ENCODE data around the gene TGIF2.
"Not testable (repeated sequence)": the region's sequence is repeated elsewhere in the genome, so short reads cannot be mapped to it uniquely, and the experiment has no call there.

Gene TGIF2

DNA sequence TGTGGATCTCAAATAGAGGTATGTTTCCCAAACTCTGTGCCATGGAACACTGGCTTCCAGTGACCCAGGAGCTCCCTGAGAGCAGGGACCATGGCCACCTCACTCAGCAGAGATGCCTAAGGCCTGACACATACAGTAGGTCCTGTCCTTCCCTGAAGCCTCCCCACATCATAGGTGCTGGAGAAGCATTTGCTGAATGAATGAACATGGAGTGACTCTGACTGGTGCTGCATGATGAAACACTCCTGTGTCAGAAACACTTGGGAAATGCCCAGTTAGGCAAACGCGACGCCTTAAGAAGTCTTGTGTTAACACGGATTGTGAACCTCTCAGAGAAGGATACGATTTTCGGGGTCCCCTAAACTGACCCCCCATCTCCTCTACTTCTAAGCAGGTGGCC lies 58.2 kb downstream of the TGIF2 start:
- no peak for DNase-seq (ENCODE audit: low read depth)
- H3K4me3 ChIP-seq (ENCODE audit: low read depth, low read length) = no peak overlapping the region
- TF ChIP-seq, protein P1, sequence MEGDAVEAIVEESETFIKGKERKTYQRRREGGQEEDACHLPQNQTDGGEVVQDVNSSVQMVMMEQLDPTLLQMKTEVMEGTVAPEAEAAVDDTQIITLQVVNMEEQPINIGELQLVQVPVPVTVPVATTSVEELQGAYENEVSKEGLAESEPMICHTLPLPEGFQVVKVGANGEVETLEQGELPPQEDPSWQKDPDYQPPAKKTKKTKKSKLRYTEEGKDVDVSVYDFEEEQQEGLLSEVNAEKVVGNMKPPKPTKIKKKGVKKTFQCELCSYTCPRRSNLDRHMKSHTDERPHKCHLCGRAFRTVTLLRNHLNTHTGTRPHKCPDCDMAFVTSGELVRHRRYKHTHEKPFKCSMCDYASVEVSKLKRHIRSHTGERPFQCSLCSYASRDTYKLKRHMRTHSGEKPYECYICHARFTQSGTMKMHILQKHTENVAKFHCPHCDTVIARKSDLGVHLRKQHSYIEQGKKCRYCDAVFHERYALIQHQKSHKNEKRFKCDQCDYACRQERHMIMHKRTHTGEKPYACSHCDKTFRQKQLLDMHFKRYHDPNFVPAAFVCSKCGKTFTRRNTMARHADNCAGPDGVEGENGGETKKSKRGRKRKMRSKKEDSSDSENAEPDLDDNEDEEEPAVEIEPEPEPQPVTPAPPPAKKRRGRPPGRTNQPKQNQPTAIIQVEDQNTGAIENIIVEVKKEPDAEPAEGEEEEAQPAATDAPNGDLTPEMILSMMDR (IDR thresholded peaks at IDR 0.05; ENCODE audit: insufficient read depth, low read depth, low read length, missing control alignments) = no peak

DNA sequence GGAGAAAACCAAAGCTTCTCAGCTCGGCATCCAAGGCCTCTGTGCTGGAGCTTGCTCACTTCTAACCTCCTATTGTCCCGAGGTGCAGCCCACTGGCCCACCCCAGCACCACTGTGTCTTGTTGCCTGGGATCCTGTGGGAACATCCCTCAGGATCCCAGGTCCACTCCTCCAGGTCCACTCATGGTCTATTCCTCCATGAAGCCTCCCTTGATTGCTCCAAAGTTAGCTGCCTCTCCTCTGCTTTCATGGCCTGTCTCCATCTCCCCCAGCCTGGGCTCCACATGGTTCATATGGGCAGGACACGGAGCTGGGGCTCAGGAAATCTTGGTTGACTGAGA lies 58.7 kb downstream of the TGIF2 start:
- TF ChIP-seq, protein P1 (IDR thresholded peaks at IDR 0.05; ENCODE audit: insufficient read depth, low read depth, low read length, missing control alignments) = no peak
- no peak overlapping the region for H3K4me3 ChIP-seq (ENCODE audit: low read depth, low read length)
- no peak for DNase-seq (ENCODE audit: low read depth)

DNA sequence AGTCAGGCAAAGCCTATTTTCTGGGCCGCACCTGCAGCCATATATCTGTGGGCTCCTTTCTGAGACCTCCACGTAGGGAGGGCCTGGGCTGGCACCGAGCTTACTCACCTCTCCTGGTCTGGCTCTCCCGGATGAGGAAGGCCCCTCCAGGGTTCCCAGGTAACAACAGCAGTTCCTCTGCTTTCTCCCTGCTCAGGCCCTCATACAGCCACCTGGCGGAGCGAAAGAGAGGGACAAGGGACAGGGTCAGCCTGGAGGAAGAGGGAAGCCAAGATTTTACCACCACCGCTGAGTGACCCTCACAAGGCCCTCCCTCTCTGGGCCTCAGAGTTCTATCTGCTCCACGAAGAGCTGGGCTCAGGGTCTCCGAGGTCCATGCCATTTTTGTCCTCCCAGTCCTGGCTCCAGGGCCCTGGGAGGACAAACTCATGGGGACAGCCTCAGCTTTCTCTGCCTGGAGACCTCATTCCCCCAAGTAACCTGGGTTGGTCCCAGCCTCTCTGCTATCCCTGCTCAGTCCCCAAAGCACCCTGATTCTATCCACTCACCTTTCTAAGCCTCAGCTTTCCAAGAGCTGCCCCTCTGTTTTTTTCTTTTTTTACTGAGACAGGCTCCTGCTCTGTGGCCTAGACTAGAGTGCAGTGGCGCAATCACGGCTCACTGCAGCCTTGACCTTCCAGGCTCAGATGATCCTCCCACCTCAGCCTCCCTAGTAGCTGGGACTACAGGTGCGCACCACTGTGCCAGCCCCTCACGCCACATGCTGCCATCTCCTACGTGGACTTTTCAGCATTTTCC lies 59.3 kb downstream of the TGIF2 start:
- H3K4me3 ChIP-seq (ENCODE audit: low read depth, low read length) = no peak overlapping the region
- TF ChIP-seq, protein P1 (IDR thresholded peaks at IDR 0.05; ENCODE audit: insufficient read depth, low read depth, low read length, missing control alignments) = no peak
- DNase-seq (ENCODE audit: low read depth) = no peak

DNA sequence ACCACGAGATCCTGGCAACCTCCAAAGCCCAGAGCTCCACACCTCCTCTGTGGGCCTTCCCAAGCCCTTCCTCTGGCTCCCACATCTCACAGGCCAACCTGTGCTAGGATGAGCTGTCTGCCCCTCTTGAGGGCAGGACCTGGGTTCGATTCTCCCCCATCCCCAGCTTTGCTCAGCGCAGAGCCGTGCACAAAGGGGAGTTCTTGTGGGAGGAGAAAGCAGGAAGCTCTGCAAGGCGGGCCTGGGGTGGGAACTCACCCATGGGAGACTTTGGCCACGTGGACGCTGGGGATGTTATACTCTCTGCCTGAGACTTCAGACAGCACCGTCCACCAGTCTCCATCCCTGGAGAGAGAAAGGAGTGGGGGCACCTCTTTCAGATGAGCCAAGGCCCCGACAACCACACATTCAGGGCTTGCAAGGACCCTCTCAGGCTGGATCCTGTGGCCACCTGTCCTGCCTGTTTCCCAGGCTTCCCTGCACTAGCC lies 59.9 kb downstream of the TGIF2 start:
- no peak overlapping the region for H3K4me3 ChIP-seq (ENCODE audit: low read depth, low read length)
- DNase-seq (ENCODE audit: low read depth) = no peak

DNA sequence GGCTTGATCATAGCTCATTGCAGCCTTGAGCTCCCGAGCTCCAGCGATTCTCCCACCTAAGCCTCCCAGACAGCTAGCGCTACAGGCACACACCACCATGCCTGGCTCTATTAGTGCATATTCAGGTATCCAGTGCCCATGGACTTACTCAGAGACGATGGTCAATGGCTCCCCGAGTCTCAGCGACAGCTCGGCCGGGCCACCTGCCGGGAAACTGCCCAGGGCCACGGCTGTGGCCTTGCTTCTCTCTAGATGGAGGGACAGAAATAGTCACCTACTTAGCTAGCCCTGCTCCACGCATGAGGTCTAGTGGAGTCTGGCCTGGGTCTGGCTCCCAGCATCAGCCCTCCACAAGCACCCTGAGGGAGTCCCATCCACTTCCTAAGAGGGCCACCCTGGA lies 60.9 kb downstream of the TGIF2 start:
- TF ChIP-seq, protein P1 (IDR thresholded peaks at IDR 0.05; ENCODE audit: insufficient read depth, low read depth, low read length, missing control alignments) = no peak
- no peak overlapping the region for H3K4me3 ChIP-seq (ENCODE audit: low read depth, low read length)
- DNase-seq (ENCODE audit: low read depth) = no peak

More for the DNA sequence above, 59.9 kb downstream of the TGIF2 start:
- TF ChIP-seq, protein P1 (IDR thresholded peaks at IDR 0.05; ENCODE audit: insufficient read depth, low read depth, low read length, missing control alignments) = no peak

DNA sequence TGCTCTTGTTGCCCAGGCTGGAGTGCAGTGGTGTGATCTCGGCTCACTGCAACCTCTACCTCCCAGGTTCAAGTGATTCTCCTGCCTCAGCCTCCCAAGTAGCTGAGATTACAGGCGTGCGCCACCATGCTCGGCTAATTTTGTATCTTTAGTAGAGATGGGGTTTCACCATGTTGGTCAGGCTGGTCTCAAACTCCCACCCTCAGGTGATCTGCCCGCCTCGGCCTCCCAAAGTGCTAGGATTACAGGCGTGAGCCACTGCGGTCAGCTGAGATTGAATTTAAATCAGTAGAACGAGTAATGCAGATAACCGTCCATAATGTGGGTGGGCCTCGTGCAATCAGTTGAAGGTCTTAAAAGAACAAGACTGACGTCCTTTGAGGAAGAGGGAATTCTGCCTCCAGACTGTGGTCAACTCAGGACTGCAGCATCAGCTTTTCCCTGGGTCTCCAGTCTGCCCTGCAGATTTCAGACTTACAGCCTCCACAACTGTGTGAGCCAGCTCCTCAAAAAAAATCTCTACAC lies 65.5 kb downstream of the TGIF2 start:
- not testable (repeated sequence) for H3K4me3 ChIP-seq (ENCODE audit: low read depth, low read length); DNase-seq (ENCODE audit: low read depth)

DNA sequence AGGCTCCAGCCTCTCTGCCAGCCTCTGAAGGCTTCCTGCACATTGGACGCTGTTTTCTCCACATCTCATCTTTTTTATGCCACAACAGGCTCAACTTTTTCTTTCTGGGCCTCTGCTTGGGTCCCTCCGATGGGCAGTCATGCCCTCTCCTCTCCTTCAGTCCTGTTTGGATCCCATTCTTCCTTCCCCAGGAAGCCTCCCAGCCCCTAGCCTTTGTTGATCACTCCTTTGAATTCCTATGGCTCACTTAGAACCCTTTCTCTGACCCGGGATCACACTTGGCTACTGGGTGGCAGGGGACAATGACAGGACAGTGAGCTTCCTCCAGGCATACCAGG lies 68.1 kb downstream of the TGIF2 start:
- H3K4me3 ChIP-seq (ENCODE audit: low read depth, low read length) = no peak overlapping the region
- TF ChIP-seq, protein P1 (IDR thresholded peaks at IDR 0.05; ENCODE audit: insufficient read depth, low read depth, low read length, missing control alignments) = no peak
- DNase-seq (ENCODE audit: low read depth) = no peak

Data from GM12865 (cell line).